Activated CD4-positive, alpha-beta T cell treated with anti-CD3 and anti-CD28 coated beads, Interleukin-2, amount 50 U/mL, for 24 hours (primary cell): ENCODE measurements around the gene TLE3.
A peak's percentile ranks its signal among the peaks of the same experiment; 100 is the strongest.
"Not testable (repeated sequence)": the region's sequence is repeated elsewhere in the genome, so short reads cannot be mapped to it uniquely, and the experiment has no call there.

ENCODE experiments used
- DNase-seq, 2 donors: peaks; one replicate each; pipeline ENCODE4 v3.0.0-alpha.2; 2020; ENCODE audit warnings: low read depth in 1 of 2, low spot score in 1 of 2

The TLE3 gene

DNA sequence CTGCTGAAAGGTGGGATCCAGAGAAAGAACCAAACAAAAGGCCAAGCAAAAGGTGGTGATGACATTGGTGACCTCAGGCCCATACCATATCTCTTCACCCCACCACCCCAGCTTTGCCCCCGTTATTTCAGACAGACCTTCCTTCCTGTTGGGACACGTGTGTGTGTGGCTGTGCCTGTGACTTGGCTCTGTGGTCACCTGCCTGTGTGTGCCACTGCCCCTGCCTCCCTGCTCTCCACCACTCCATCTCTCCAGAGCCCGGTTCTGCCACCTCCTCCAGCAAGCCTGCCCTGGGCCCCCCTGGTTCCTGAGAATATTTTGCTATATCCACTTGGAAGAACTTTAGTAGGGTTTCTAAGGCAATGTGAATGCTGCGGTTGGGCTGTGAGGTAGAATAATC lies 28.6 kb upstream of the TLE3 start:
- DNase-seq: no peak

DNA sequence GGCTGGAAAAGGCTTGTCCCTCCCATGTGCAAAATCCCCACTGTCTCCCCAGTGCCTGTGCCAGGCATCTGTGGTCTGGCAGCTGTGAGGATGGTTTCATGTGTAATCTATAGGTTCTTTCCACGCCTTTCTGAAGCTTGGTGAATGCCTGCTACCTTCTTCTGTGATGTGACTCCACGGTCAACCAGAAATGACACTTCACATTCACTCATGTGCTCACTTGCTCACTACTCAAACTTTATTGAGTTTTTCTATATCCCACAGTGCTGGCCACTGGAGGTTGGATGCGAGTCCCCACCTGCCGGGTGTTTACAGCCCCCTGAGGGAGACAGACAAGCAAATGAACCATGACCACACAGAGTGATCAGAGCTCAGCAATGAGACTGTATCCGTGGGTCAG lies 27.9 kb upstream of the TLE3 start:
- no peak for DNase-seq

DNA sequence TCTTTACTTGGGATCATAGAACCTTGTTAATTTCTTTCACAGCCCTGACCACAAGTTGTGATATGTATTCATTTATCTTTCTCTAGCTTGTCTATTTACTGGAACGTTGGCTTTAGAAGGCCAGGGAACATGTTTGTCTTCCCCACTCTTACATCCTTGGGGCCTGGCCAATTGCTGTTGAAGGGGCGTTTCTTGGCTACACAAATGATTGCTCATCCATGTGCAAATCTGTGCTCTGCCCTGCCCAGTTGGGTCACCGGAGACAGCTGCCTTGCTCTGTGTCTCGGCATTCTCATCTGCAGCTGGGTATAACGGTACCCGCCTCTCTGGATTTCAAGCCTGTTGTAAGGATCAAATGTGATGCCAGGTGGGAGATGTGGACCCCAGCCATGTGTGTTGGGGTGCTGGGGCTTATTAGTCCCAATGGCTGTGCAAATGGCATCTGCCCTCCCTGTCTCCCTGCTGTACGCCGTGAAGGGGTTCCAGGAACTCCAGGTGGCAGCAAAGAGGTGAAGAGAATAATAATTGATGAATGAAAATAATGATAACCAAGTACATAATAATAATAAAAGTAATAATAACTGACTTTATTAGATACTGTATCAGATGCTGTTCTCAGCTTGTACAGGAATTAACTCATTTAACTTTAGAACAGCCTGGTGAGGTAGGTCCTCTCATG lies 24.0 kb upstream of the TLE3 start:
- DNase-seq: no peak

- DNase-seq: no peak
Measured at GRCh38 chr15:70120958-70121623, 23.4 kb upstream of the TLE3 start.

DNA sequence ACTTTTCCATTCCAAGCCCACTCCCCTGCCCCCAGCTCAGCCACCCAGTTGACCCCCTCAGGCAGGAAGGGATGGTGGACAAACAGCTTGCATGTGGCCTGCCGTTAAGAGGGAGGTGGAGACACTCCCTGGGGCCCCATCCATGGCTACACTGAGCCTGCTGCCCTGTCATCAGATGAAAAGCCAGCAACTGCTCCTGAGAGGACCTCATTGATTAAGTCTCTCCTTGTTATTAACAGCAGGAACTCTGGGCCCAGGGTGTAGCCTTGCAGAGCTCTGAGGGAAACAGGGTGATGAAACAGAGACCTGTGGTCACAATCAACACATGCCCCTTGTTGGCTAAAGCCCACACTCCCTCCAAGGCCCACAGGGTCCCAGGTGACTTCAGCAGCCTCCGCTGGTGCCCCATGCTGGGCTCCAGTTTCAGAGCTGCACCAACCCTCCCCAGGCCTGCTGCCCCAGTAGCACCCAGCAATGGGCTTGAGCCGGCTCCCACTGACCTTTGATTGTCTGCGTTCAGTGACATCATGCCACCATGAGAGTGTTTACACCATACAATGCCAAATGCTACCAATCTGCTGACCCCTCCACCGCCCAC lies 22.3 kb upstream of the TLE3 start:
- no peak for DNase-seq

GRCh38 chr15:70118599-70118998 lies 20.9 kb upstream of the TLE3 start:
- DNase-seq: no peak

DNA sequence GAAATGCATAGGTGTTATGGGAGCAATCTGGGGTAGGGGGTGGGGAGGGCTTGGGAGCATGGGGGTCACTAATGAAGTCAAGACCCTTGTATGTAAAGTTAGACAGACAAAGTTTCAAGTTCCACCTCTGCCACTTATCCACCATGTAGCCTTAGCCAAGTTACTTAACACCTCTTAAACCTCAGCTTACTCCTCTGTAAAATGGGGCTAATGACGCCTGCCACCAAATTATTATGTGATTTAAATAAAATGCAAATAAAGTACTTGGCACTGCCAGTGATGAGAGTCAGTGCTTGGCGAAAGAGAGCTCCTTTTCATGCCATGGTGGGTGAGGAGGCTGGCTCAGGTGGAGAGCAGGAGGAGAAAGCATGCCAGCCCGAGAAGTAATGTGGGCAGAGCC lies 18.6 kb upstream of the TLE3 start:
- no peak for DNase-seq

DNA sequence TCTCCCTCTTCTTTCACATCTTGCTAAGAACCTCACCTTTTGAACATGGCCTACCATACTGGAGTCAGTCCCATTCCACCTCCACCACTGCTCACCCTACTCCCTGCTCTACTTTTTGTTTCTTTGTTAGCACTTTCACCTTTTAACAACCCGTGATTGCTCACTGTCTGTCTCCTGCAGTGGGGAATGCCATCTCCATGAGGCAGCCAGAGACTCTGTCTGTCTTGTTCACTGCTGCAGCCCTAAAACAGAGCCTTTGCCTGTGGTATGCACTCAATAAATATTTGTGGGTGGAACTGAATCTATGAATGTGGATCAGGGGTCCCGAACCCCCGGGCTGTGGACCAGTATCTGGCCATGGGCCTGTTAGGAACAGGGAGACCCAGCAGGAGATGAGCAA lies 16.5 kb upstream of the TLE3 start:
- DNase-seq: no peak

DNA sequence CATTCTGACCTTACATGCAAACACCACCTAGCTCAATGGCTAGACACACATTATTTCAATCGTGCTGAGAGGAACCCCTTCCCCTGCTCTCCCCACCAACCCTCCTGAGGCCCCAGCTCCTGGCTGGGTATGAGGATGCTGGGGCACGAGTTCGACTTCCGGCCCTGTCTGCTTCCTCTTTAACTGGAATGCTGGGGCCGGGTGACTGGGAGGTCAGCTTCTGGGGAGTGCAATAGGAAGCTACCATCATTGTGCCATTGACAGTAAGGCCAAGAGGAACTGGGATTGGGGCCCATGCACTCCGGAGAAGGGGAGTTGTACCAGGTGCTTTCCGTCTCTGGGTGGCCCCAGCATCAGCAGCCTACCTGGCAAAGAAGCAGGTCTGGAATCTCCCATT lies 15.6 kb upstream of the TLE3 start:
- DNase-seq: no peak

GRCh38 chr15:70112572-70113303 lies 15.0 kb upstream of the TLE3 start:
- not testable (repeated sequence) for DNase-seq

DNA sequence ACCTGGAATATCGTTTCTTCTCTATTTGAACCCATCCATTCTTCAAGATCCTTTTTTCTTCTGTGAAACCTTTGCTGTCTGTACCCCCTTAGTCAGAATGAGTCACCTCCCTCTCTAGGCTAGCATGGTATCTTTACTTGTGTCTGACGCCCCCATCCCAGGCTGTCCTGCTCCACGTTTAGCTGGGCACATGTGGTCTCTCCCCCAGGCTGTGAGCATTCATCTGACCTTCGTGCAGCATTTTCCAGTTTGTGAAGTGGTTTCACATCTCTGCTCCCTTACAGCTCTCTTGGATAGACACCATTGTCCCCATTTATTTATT lies 14.3 kb upstream of the TLE3 start:
- DNase-seq: no peak

DNA sequence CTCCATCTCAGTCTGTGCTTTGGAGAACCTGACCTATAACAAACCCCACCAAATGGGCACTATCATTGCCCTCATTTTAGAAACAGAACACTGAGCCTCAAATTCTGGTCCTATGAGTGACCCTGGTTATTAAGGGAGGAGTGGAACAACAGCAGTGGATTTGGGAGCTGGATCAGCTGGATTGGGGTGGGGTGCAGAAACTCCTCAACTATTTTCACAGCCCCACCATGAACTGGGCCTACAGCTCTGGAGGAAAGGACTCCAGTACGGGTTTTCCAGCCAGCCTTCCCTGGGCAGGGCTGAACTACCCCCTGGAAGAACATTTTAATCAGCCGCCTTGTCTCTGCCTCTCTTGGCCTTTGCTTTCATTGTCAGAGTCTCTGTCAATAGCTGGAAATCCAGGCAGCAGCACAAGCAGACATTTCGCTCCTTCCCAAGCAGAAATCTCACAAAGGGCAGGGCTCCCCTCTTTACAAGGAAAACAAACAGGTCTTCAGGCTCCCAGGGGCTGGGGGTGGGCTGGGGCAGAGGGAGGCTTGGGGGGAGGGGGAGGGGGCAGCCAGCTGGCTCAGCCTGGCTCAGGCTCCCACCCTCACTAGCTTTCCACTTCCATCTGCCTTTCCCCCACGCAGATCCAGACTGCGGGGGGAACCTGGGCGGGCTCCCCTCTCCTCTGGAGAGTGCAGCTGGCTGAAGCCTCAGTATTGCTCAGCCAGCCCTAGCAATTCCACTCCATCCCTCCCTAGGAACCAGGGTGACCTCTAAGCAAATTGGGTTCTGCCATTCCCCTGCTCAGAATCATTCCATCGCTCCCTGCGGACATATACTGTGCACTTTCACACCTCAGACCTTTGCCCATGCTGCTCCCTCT lies 13.7 kb upstream of the TLE3 start:
- DNase-seq: no peak

DNA sequence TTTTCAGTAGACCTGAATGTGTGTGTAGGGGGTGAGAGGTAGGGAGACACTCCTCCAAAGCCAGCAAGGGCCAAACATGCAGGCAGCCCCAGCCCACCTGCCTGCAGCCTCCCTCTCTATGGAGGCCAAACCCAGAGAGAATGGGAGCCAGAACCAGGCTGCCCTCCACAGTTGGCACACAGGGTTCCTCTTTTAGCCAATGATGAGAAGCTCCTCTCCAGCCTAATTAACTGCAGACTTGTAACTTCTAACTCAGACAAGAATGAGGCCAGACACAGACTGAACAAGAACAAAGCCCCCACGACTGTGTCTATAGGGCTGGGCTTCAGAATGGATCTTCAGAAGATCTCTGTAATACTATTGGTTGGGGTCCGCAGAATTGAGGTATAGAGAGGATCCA lies 12.3 kb upstream of the TLE3 start:
- no peak for DNase-seq

DNA sequence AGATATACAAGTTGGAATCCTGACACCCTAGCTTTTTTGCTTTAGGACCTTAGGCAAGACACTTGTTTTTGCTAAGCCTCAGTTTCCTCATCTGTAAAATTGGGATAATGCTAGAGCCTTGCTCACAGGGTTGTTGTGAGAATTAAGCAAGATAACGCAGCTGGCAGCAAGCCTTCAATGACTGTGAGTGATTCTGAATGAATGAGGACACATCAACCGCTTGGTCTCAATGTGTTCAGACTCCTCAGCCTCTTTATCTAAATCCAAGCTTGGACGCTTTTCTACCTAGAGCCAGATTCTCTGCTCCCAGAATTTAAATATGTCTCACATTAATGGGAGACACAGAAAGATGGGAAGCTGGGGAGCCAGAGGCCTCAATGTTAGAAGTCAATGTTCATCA lies 11.8 kb upstream of the TLE3 start:
- no peak for DNase-seq

- DNase-seq: no peak
Measured at GRCh38 chr15:70103880-70104626, 6.3 kb upstream of the TLE3 start.

- DNase-seq: no peak
Measured at GRCh38 chr15:70102827-70103226, 5.1 kb upstream of the TLE3 start.

DNA sequence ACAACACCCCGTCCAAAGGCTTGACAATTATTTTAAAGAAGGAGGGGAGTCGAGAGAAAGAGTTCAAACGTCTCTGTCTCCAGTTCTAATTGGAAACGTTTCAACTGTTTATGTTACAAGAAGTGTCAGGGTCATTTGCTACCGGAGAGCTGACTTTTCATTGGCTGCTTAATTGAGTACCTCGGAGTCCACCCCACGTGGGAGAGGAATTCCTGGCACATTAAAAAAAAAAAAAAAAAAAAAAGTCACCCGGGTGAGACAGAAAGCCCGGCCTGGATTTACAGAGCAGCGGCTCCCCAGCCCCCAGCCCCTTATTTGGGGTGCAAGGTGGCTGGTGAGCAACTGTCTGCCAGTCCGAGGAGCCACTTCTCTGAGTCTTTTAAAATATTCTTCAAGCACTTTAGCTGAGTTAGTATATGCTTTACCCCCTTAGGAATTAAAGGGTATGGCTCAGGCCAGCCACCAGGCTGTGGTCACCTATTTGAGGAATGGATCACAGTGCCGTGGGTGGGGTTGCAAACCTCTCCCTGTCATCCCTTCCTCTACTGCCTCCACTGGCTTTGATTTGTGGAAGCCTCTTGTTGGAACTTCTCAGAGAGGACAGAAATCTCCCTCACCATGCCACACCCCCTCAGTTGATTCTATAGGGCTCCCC lies 3.9 kb upstream of the TLE3 start:
- DNase-seq: no peak

DNA sequence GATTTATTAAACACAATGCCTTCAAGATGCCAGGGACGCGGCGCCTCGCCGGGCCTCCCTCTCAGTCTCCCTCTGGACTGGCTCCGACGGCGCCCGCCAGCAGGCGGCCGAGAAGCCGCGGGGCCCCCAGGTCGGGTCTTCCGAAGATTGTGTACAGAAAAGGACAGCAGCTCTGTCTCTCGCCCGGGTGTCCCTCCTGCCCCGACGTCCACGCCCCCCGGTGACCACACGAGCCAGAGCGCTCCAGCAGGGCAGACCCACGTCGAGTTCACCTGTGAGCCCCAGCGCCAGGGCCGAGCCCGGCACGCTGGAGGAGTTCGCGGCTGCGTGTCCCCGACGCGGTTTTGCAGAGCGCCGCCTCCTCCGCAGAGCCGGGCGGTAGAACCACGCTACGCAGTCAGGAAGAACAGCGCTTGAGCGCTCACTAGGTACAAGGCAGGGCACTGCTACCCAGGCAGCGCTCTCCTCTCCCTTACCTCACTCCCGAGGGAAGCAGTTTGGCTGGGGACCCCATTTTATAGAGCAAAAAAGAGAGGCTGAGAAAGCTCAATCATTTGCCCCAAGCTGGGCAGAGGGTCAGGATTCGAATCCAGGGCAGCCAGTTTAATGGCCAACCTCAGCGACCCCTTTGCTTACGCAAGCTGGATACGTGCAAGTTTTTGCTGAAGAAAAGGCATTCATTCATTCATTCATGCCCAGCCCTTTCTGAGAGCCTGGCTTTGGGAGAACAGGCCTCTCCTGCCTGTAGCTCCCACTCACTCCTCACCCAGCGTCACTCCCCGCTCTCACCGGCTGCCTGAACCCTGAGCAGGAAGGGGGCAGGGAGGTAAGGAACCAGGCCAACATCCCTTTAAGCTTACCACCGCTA lies 3.0 kb upstream of the TLE3 start:
- DNase-seq: peak; percentile 28 to 58

DNA sequence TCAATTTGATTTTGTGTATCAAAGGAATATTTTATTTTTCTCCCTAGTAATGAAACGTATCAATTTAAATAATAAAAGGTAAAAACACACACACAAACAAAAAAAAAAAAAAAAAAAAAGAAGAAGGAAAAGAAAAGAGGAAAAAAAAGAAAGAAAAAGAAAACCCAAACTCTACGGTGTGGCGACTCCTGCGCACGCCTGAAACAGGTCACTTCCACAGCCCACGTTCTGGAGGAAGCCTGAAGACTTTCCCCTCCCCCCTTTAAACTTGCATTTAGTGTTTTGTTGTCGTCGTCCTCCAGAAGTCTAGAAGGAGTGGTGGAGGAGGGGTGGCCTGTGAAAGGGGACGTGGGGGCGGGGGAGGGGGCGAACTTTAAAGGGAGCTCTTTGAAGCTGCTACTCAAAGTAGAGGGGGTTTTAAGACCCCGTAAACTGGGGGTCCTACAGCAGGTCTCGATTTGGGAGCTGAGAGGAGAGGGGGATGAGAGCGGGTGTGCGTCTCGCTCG lies 2.3 kb upstream of the TLE3 start:
- DNase-seq: no peak
